Neuronal stem cell (in vitro differentiated cells): ENCODE measurements around the gene VEZT.

Experiments
- DNase-seq: peaks from one replicate; pipeline ENCODE4 v3.0.0-alpha.2; 2013; ENCODE audit warnings: low spot score
- H2AFZ ChIP-seq: one replicate; pipeline ENCODE4 v1.6.1; 2013; ENCODE audit warnings: mild to moderate bottlenecking, low read length, inconsistent platforms
- H2AK5ac ChIP-seq: 2 replicates; pipeline ENCODE4 v1.6.1; 2013; ENCODE audit warnings: low read depth, mild to moderate bottlenecking, inconsistent platforms, low read length, moderate library complexity, mixed read lengths
- H2BK120ac ChIP-seq: 2 replicates; pipeline ENCODE4 v1.6.1; 2013; ENCODE audit warnings: low read depth, mild to moderate bottlenecking, inconsistent platforms, low read length, moderate library complexity, mixed read lengths
- H2BK12ac ChIP-seq: one replicate; pipeline ENCODE4 v1.6.1; 2013; ENCODE audit warnings: low read length, inconsistent platforms
- H2BK15ac ChIP-seq: 2 replicates; pipeline ENCODE4 v1.6.1; 2013; ENCODE audit warnings: mild to moderate bottlenecking, low read length, inconsistent platforms, mixed read lengths
- H2BK5ac ChIP-seq: one replicate; pipeline ENCODE4 v1.6.1; 2013; ENCODE audit warnings: inconsistent platforms, mild to moderate bottlenecking, low read length, moderate library complexity
- H3K14ac ChIP-seq: one replicate; pipeline ENCODE4 v1.6.1; 2013; ENCODE audit warnings: low read length, inconsistent platforms
- H3K18ac ChIP-seq: 2 replicates; pipeline ENCODE4 v1.6.1; 2013; ENCODE audit warnings: low read length, inconsistent platforms
- H3K23ac ChIP-seq: 2 replicates; pipeline ENCODE4 v1.6.1; 2013; ENCODE audit warnings: low read depth, mild to moderate bottlenecking, mixed read lengths, low read length, inconsistent platforms; ENCODE audit not compliant: poor library complexity
- H3K27ac ChIP-seq: replicated peaks from 3 replicates; pipeline ENCODE4 v1.5.1; 2013; ENCODE audit warnings: low read length, inconsistent platforms
- H3K27me3 ChIP-seq, 3 experiments: 2 replicates each; pipeline ENCODE4 v1.6.1; 2013; ENCODE audit warnings: low read length in 3 of 3, mild to moderate bottlenecking in 2 of 3, inconsistent platforms in 1 of 3, low read depth in 1 of 3, mixed read lengths in 1 of 3, moderate library complexity in 1 of 3; ENCODE audit not compliant: control insufficient read depth in 3 of 3, insufficient read depth in 3 of 3
- H3K36me3 ChIP-seq, 2 donors: replicated peaks in 1 of 2; 2 replicates each; pipeline ENCODE4 v1.6.1; 2013; ENCODE audit warnings: low read length in 2 of 2; ENCODE audit not compliant: control insufficient read depth in 2 of 2, insufficient read depth in 2 of 2
- H3K4ac ChIP-seq: 2 replicates; pipeline ENCODE4 v1.6.1; 2013; ENCODE audit warnings: inconsistent platforms, mild to moderate bottlenecking, low read length, moderate library complexity
- H3K4me1 ChIP-seq, 2 donors: 1 replicate in 1 of 2; 2 replicates in 1 of 2; pipeline ENCODE4 v1.6.1; 2013; ENCODE audit warnings: low read length in 2 of 2, low read depth in 1 of 2; ENCODE audit not compliant: control insufficient read depth in 2 of 2, insufficient read depth in 1 of 2
- H3K4me2 ChIP-seq: one replicate; pipeline ENCODE4 v1.6.1; 2013; ENCODE audit warnings: mild to moderate bottlenecking, low read length, inconsistent platforms; ENCODE audit not compliant: insufficient read depth, poor library complexity, severe bottlenecking
- H3K4me3 ChIP-seq, 2 donors: 2 replicates each; pipeline ENCODE4 v1.5.1; 2013; ENCODE audit warnings: low read length in 2 of 2, mild to moderate bottlenecking in 2 of 2, inconsistent platforms in 1 of 2, moderate library complexity in 1 of 2
- H3K79me1 ChIP-seq: one replicate; pipeline ENCODE4 v1.6.1; 2013; ENCODE audit warnings: low read depth, mild to moderate bottlenecking, inconsistent platforms, low read length, moderate library complexity
- H3K9ac ChIP-seq: one replicate; pipeline ENCODE4 v1.6.1; 2013; ENCODE audit warnings: mild to moderate bottlenecking, low read depth, low read length, inconsistent platforms; ENCODE audit not compliant: poor library complexity
- H3K9me3 ChIP-seq, 2 donors: replicated peaks in 1 of 2; 2 replicates each; pipeline versions ENCODE3 to v1.6.1; 2013; ENCODE audit warnings: low read length in 2 of 2, mild to moderate bottlenecking in 2 of 2, inconsistent platforms in 1 of 2, low read depth in 1 of 2, mixed read lengths in 1 of 2, moderate library complexity in 1 of 2; ENCODE audit not compliant: control insufficient read depth in 2 of 2, insufficient read depth in 1 of 2
- H4K8ac ChIP-seq: one replicate; pipeline ENCODE4 v1.6.1; 2013; ENCODE audit warnings: low read depth, mild to moderate bottlenecking, inconsistent platforms, low read length, moderate library complexity
- H4K91ac ChIP-seq: one replicate; pipeline ENCODE4 v1.6.1; 2013; ENCODE audit warnings: low read length, low read depth, mild to moderate bottlenecking, inconsistent platforms; ENCODE audit not compliant: poor library complexity
- WGBS, 2 donors: extraction: QIAGEN DNeasy Blood & Tissue Kit; methylation state at CpG; one replicate each; pipeline ENCODE4 v1.1.7; 2013; ENCODE audit warnings: missing lambda C conversion rate in 2 of 2, mixed read lengths in 1 of 2; ENCODE audit not compliant: insufficient read length in 2 of 2, insufficient replicate concordance in 1 of 2; ENCODE audit errors: extremely low coverage in 2 of 2; 5-methylcytosine and 5-hydroxymethylcytosine counted together

The VEZT gene

DNA sequence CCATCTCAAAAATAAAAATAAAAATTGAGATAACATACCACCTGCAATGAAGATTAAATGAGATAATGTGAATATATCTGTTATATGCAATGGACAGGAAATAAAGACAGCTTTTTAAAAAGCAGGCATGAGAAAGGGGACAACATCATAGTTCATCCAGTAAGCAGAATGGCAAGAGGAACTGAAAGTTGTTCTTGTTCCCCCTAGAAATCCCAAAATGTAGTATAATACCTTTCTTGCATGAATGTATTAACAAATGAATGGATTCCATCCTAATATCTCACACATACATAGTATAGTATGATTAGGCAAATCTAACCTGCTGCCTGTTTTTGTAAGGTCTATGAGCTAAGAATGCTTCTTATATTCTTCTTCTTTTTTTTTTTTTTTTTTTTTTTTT lies 31.8 kb upstream of the VEZT start:
- Histone ChIP-seq H3K23ac (no peak overlapping the region), H3K27me3 (peaks cover 0 to 2% (median 0%) of the 10 kb centered on the region in 3 experiments), H2BK120ac (no peak overlapping the region), H2BK12ac (no peak overlapping the region), H2BK5ac (no peak overlapping the region), H2AFZ (no peak overlapping the region), H2AK5ac (no peak overlapping the region), H3K9me3 (no peaks in the 10 kb centered on the region), H3K4ac (no peak overlapping the region), H3K36me3 (peaks cover 2 to 17% of the 10 kb centered on the region in 2 donors), H4K8ac (no peak overlapping the region), H2BK15ac (no peak overlapping the region), H3K4me3 (no peak overlapping the region), H3K27ac (no peak overlapping the region), H3K4me1 (peaks cover 6 to 7% of the 10 kb centered on the region in 2 donors), H3K9ac (no peak overlapping the region), H3K18ac (no peak overlapping the region), H3K14ac (no peak overlapping the region), H4K91ac (no peak overlapping the region), H3K4me2 (no peak overlapping the region), H3K79me1 (peaks cover 2% of the 10 kb centered on the region)
- no peak for DNase-seq

GRCh38 chr12:95187865-95188415 lies 29.7 kb upstream of the VEZT start:
- Histone ChIP-seq H3K14ac (no peak overlapping the region), H3K27me3 (peaks cover 0 to 2% (median 0%) of the 10 kb centered on the region in 3 experiments), H3K4me2 (no peak overlapping the region), H2BK5ac (no peak overlapping the region), H3K27ac (no peak overlapping the region), H4K91ac (no peak overlapping the region), H3K23ac (no peak overlapping the region), H4K8ac (no peak overlapping the region), H3K36me3 (peaks cover 2 to 17% of the 10 kb centered on the region in 2 donors), H3K9me3 (no peaks in the 10 kb centered on the region), H2BK12ac (no peak overlapping the region), H2BK120ac (no peak overlapping the region), H2BK15ac (no peak overlapping the region), H3K18ac (no peak overlapping the region), H3K4me1 (peaks cover 6 to 7% of the 10 kb centered on the region in 2 donors), H3K79me1 (peaks cover 2% of the 10 kb centered on the region), H3K9ac (no peak overlapping the region), H2AFZ (no peak overlapping the region), H3K4me3 (no peak overlapping the region), H2AK5ac (no peak overlapping the region), H3K4ac (no peak overlapping the region)
- WGBS, 2 donors: no CpG with 5 or more reads among the region's 5 CpGs
- no peak for DNase-seq

GRCh38 chr12:95191060-95191696 lies 26.4 kb upstream of the VEZT start:
- H3K14ac ChIP-seq: no peak overlapping the region
- H2BK5ac ChIP-seq: no peak overlapping the region
- H3K4ac ChIP-seq: no peak overlapping the region
- H2AFZ ChIP-seq: no peak overlapping the region
- H3K27me3 ChIP-seq: no peaks in the 10 kb centered on the region
- no peak overlapping the region for H3K18ac ChIP-seq
- H3K9me3 ChIP-seq: no peaks in the 10 kb centered on the region
- DNase-seq: no peak
- H3K79me1 ChIP-seq: peaks cover 2% of the 10 kb centered on the region
- peaks cover 6% of the 10 kb centered on the region in 2 donors for H3K4me1 ChIP-seq
- H4K8ac ChIP-seq: no peak overlapping the region
- no peak overlapping the region for H3K4me3 ChIP-seq
- no peak overlapping the region for H2BK15ac ChIP-seq
- H3K36me3 ChIP-seq: peaks cover 0 to 4% of the 10 kb centered on the region in 2 donors
- H2BK120ac ChIP-seq: no peak overlapping the region
- no peak overlapping the region for H3K9ac ChIP-seq
- H3K4me2 ChIP-seq: no peak overlapping the region
- no peak overlapping the region for H2AK5ac ChIP-seq
- H4K91ac ChIP-seq: no peak overlapping the region
- WGBS, 2 donors: no CpG with 5 or more reads among the region's 1 CpG
- no peak overlapping the region for H3K27ac ChIP-seq
- no peak overlapping the region for H3K23ac ChIP-seq
- H2BK12ac ChIP-seq: no peak overlapping the region

GRCh38 chr12:95192271-95192670 lies 25.3 kb upstream of the VEZT start:
- Histone ChIP-seq H2AK5ac (no peak overlapping the region), H3K36me3 (peaks cover 0 to 4% of the 10 kb centered on the region in 2 donors), H3K4ac (no peak overlapping the region), H4K8ac (no peak overlapping the region), H3K14ac (no peak overlapping the region), H2AFZ (no peak overlapping the region), H2BK12ac (no peak overlapping the region), H3K4me3 (no peak overlapping the region), H3K9me3 (no peaks in the 10 kb centered on the region), H4K91ac (no peak overlapping the region), H3K4me2 (no peak overlapping the region), H3K79me1 (peaks cover 3% of the 10 kb centered on the region), H3K4me1 (peaks cover 6% of the 10 kb centered on the region in 2 donors), H2BK5ac (no peak overlapping the region), H3K27me3 (no peaks in the 10 kb centered on the region), H3K27ac (no peak overlapping the region), H3K23ac (no peak overlapping the region), H2BK120ac (no peak overlapping the region), H2BK15ac (no peak overlapping the region), H3K9ac (no peak overlapping the region), H3K18ac (no peak overlapping the region)
- no peak for DNase-seq
